CD4-positive, alpha-beta T cell treated with Interleukin-21 for 1 hour (primary cell): Measurements from ENCODE around the gene RGS3.
A peak's percentile ranks its signal among the peaks of the same experiment; 100 is the strongest.

Experiments used
- DNase-seq: peaks from one replicate; pipeline ENCODE4 v3.0.0-alpha.2; 2020

RGS3 gene

DNA sequence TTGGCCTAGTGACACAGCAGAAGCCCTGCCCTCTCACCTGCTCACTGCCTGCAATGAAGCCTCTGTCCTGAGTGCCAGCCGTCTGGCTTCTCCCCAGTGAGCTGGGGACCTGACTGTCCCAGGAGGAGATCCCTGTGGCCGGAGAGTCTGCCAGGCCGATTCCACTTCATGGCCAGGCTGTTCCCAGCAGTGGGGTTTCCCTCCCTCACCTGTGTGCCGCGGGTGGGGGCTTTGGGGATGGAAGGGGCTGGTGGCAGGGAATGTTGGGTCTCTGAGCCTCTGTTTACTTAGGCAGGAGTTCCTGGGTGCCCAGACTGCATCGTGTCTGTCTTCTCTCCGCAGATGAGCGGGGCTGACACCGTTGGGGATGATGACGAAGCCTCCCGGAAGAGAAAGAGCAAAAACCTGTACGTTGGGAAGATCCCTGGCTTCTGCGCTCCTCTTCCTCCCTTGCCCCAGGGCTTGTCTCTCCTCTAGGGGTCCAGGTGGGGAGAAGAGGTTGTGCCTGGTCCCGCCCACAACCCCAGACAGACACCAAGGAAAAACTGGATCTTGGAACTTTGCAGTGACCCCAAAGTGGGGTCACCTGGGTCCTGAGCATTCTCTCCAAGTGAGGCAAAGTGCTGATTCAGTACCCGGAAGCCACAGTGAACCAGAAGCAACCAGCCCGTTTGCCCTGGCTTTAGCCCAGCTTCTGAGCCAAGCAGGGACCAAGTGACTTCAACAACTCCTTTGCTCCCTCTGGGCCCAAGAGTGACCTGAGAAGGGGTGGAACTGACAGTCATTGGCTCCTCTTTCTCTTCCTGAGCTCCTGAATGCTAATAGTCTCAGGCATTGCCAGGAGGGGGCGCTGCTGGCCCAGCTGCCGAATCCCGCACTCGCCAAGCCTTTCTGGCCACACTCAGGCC lies 127.7 kb downstream of the RGS3 start:
- DNase-seq, result peak; percentile 44

- no peak for DNase-seq
Observed at GRCh38 chr9:113591899-113592625, 128.5 kb downstream of the RGS3 start.

GRCh38 chr9:113592876-113593575 lies 129.5 kb downstream of the RGS3 start:
- DNase-seq, result no peak

- peak; percentile 19 for DNase-seq
Observed at GRCh38 chr9:113593682-113594281, 130.3 kb downstream of the RGS3 start.

GRCh38 chr9:113594484-113595299 lies 131.2 kb downstream of the RGS3 start:
- DNase-seq, result no peak

- no peak for DNase-seq
Observed at GRCh38 chr9:113596616-113597320, 133.2 kb downstream of the RGS3 start.

DNA sequence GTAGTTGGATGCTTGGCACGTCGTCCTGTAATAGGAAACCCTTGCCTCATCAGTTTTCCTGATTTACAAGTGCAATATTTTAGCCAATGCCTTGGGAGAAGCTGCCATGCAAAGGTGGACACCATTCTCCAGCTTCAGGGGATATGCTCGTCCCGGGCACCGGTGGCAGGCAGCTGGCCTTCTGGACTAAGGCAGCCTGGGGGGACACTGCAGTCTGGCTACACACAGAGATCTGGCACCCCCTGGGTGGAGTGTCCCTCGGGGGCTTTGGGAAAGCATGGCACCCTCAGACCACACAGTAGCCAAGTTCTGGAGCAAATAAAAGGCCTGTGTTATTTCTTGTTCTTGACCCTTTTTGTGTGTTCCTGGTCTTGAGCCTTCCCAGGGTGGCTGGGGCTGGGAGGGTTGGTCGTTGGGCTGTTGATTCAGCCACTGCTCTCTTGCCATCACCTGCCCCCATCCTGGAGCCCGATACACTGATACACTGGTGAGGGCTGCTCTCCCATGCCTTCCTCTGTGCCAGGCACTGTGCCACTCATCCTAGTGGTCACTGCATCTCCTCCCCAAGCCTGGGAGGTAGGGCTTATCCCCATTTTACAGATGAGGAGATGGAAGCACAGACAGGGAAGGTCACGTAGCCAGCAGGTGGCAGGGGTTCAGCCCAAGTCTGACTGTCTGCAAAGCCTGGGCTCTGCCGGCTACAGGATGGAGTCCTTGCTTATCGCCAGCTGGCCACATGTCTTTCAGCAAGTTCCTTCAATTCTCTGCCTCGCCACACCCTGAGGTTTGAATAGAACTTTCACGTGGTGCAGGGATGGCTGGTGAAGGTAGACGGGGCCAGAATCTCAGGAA lies 134.1 kb downstream of the RGS3 start:
- no peak for DNase-seq

DNA sequence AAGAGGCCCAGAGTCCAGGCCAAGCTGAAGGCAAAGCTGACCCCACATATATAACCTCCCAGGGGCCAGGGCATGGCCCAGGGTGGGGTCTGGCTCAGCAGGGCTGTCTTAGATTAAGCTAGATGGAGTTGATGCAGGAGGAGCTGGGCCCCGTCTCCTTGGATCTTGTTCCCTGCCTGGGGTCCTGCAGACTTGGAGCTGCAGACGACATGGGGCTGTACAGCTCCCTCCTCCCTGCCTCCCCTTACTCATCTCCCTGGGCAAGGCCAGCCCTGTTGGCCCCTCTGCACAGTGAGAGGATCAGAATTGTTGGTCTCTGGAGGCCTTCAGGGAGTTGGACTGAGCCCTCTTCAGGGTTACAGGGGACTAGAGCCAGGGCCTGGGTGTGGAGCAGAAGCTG lies 134.9 kb downstream of the RGS3 start:
- no peak for DNase-seq

DNA sequence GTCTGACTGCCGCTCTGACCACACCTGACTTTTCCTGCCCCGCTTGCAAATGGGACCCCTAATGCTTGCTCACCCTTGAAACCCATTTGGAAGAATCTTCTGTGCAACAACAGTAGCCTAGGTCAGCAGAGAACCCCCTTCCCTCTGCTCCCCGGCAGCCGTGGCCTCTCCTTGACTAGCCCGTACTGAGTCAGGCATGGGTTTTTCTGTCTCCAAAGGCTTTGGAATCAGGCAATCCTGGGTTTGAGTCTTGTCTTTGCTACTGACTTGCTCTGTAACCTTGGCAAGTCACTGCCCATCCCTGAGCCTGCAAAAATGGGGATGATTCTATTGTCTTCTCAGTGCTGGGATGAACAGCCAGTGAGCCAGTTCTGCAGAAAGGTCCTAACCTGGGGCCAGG lies 135.4 kb downstream of the RGS3 start:
- DNase-seq, result no peak

GRCh38 chr9:113599646-113600022 lies 136.1 kb downstream of the RGS3 start:
- no peak for DNase-seq

- no peak for DNase-seq
Observed at GRCh38 chr9:113600023-113600823, 136.7 kb downstream of the RGS3 start.

GRCh38 chr9:113600871-113601614 lies 137.5 kb downstream of the RGS3 start:
- no peak for DNase-seq

DNA sequence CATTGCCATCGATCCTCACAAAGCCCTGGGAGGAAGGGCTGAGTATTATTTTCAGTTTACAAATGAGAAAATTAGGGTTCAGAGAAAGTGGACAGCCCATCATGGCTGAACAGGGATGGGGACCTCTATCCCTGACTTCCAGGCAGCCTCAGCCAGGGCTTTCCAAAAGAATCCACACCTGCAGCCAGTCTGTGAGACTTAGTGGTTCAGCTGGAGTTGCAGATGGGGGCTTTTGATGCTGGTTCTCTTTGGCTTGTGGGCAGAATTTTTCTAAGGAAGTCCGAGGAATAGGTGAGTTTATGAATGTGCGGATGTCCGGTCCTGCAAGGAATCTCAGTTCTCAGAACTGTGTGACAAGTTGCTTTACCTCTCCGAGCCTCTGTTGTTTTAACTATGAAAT lies 138.1 kb downstream of the RGS3 start:
- no peak for DNase-seq

DNA sequence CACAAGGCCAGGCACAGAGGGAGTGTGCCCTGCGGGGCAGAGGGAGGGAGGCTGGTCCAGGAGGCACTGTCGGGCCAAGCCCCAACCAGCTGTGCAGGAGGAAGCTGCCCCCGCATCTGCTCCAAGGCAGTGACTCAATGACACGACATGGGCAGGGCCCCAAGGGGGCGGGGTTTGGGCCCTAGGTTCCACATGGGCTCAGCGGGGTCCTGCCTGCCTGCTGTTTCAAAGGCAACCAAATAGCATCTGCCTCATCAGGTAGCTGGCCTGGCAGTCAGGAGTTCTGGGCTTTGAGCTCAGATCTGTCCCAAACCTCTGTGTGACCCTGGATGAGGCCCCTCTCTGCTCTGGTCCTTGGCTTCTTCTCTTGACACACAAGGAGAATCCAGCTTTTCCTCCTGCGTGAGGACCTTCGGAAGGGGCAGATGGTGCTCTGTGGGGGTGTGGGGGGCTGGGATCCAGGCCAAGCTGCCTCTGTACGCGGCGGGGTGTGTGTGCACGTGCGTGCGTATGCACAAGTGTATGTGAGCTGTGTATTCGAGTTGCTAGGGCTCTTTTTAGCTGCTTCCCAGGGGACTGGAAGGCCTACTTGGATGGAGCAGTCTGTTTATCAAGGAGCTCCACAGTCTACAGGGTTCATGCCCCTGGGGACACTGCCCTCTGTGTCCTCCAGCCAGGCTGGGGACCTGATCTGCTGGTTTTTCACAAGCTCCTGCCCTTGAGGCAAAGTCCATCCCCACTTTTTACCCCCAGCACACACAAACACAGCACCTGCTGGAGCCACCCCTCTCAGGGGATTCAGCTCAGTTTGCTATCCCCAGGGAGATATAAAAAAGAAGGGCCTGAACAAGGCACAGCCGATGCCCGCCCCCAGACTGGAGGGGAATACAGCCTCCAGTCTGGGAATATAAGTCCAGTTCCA lies 138.9 kb downstream of the RGS3 start:
- DNase-seq, result no peak

- no peak for DNase-seq
Observed at GRCh38 chr9:113603048-113603375, 139.5 kb downstream of the RGS3 start.

DNA sequence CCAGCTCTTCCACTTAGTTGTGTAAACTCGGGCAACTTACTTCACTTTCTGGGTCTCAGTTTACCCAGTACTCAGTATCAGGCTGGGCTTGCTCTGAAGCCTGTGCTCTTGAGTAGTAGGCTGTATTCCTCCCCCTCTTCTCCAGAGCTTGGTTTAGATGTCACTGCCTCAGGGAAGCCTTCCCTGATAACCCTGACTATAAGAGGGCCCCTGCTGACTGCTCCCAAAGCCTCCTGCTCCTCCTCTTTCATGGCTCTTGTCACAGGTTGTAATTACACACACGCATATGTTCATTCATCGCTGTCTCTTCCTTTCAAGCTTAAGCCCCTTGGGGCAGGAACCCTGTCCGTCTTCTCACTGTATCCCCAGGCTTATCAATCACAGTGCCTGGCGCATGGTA lies 140.2 kb downstream of the RGS3 start:
- no peak for DNase-seq

- no peak for DNase-seq
Observed at GRCh38 chr9:113604393-113604792, 140.9 kb downstream of the RGS3 start.

GRCh38 chr9:113606510-113606909 lies 143.0 kb downstream of the RGS3 start:
- no peak for DNase-seq
